Mucosa of descending colon (tissue), 3 donors: ENCODE results near the gene PKNOX2. TPM values are rescaled to one million over a fixed set of nuclear protein-coding genes. Genes with fewer than 3 reads are reported as not detected.

Experiments
- ATAC-seq: fragments of 200-7000 bp; cut with Tn5 transposase; one replicate; pipeline ENCODE4 v1.9.1; 2020; ENCODE audit warnings: mild to moderate bottlenecking, moderate library complexity
- DNase-seq, 3 donors: peaks; one replicate each; pipeline ENCODE4 v3.0.0-alpha.2; 2020
- H3K36me3 ChIP-seq: fragments of 200-600 bp; one replicate; pipeline ENCODE4 v1.8.0; 2021; ENCODE audit warnings: low read depth, mild to moderate bottlenecking
- H3K4me1 ChIP-seq: fragments of 200-600 bp; one replicate; pipeline ENCODE4 v1.8.0; 2021; ENCODE audit warnings: low read depth, mild to moderate bottlenecking
- H3K4me3 ChIP-seq: fragments of 200-600 bp; one replicate; pipeline ENCODE4 v1.8.0; 2021; ENCODE audit warnings: mild to moderate bottlenecking
- H3K9me3 ChIP-seq: fragments of 200-600 bp; one replicate; pipeline ENCODE4 v1.8.0; 2021; ENCODE audit warnings: mild to moderate bottlenecking
- CTCF ChIP-seq: fragments of 200-600 bp; IDR thresholded peaks from one replicate; pipeline ENCODE4 v1.8.0; 2022; ENCODE audit warnings: antibody characterized with exemption, mild to moderate bottlenecking
- intact Hi-C, 2 donors: fragments of 100-400 bp; cut with DNase I in 1 of 2; cut with micrococcal nuclease in 1 of 2; formaldehyde crosslinking; loops; one replicate each; pipeline versions ENCODE4 v1.11.0 to v1.11.1; 2022; cut with DNase I, micrococcal nuclease
- total RNA-seq, 3 donors: library from RNA; stranded (reverse); fragmentation: NEBNext Ultra II Directional in 2 of 3; extraction: Animal tissue kit (Norgen Biotek cat#: 25700) in 2 of 3; gene quantifications; one replicate each; pipeline versions ENCODE4 v1.2.1 to v1.2.4, GENCODE V29; 2021 to 2023
- donor health status: DM: no; HTN: no; CAD: no; lungs with moderate emphysema.
- donor health status: DM: no; HTN: no; CAD: no.
- donor health status: DM: no; HTN: yes; CAD: no.

The PKNOX2 gene
- total RNA-seq, 3 donors from 2014 or later: 1.5 to 4.0 (median 1.9) TPM

- peak; percentile 18 for ATAC-seq
- intact Hi-C loops: no loop called here
- H3K4me3 ChIP-seq: no peak overlapping the region
- H3K36me3 ChIP-seq: no peaks in the 10 kb centered on the region
- no peak for TF ChIP-seq CTCF
- peak in 2 of 3 donors; percentile 28 to 54 for DNase-seq
- H3K4me1 ChIP-seq: no peaks in the 10 kb centered on the region
- H3K9me3 ChIP-seq: no peaks in the 10 kb centered on the region
These were observed 264.7 kb downstream of the PKNOX2 start for GRCh38 chr11:125429174-125429707.

- Histone ChIP-seq H3K36me3 (no peaks in the 10 kb centered on the region), H3K4me1 (no peaks in the 10 kb centered on the region), H3K4me3 (no peak overlapping the region), H3K9me3 (no peaks in the 10 kb centered on the region)
- DNase-seq (no peak), ATAC-seq (no peak)
- intact Hi-C loops: no loop called here
- no peak for TF ChIP-seq CTCF
These were observed 265.5 kb downstream of the PKNOX2 start for GRCh38 chr11:125429807-125430678.

- H3K36me3 ChIP-seq: no peaks in the 10 kb centered on the region
- H3K9me3 ChIP-seq: no peaks in the 10 kb centered on the region
- no peak for TF ChIP-seq CTCF
- no peak for ATAC-seq
- intact Hi-C loops: no loop called here
- no peak for DNase-seq
- no peaks in the 10 kb centered on the region for H3K4me1 ChIP-seq
- H3K4me3 ChIP-seq: no peak overlapping the region
These were observed 266.5 kb downstream of the PKNOX2 start for GRCh38 chr11:125431009-125431408.

- no peak for DNase-seq
- ATAC-seq: no peak
- Histone ChIP-seq H3K4me3 (no peak overlapping the region), H3K9me3 (no peaks in the 10 kb centered on the region), H3K36me3 (no peaks in the 10 kb centered on the region), H3K4me1 (no peaks in the 10 kb centered on the region)
- intact Hi-C loops: no loop called here
- TF ChIP-seq CTCF: no peak
These were observed 266.9 kb downstream of the PKNOX2 start for GRCh38 chr11:125431481-125431880.

- intact Hi-C loops: no loop called here
- DNase-seq: peak in 1 of 3 donors; percentile 25
- no peak for TF ChIP-seq CTCF
These were observed 269.0 kb downstream of the PKNOX2 start for GRCh38 chr11:125433454-125434121.

More at GRCh38 chr11:125433454-125434121, 269.0 kb downstream of the PKNOX2 start:
- Histone ChIP-seq H3K4me3 (no peak overlapping the region), H3K36me3 (no peaks in the 10 kb centered on the region), H3K9me3 (no peaks in the 10 kb centered on the region), H3K4me1 (no peaks in the 10 kb centered on the region)
- ATAC-seq: peak; percentile 79
